PC-9 (cell line): ENCODE measurements around the gene YTHDF2. TPM values are rescaled to one million over a fixed set of nuclear protein-coding genes. Genes with fewer than 3 reads are reported as not detected.

Source experiments
- BruUV-seq: library from RNA; stranded (reverse); fragments of 400-500 nt; replicated peaks from 2 replicates; lab custom pipeline; 2021; lab: Mats Ljungman, UMichigan
- CTCF ChIA-PET: fragments of 300-600 bp; sonication (Branson Sonifier 250); formaldehyde crosslinking; loops from one replicate; lab custom pipeline; 2022; ENCODE audit warnings: antibody characterized with exemption; lab: Charles Lee
- POLR2A ChIA-PET: fragments of 300-600 bp; sonication (Branson Sonifier 250); formaldehyde crosslinking; loops from one replicate; lab custom pipeline; 2022; ENCODE audit warnings: antibody characterized with exemption; ENCODE audit not compliant: unreplicated experiment; lab: Charles Lee
- DNase-seq, 2 experiments: peaks; one replicate each; pipeline versions ENCODE4 v3.0.0 to v3.0.0-alpha.2; 2015 to 2022; ENCODE audit warnings: mixed read lengths in 1 of 2
- H2AFZ ChIP-seq: fragments of 200-600 bp; sonication (generic); 2 replicates; pipeline ENCODE4 v1.8.1; 2017; ENCODE audit warnings: antibody characterized with exemption
- H3F3A ChIP-seq: fragments of 200-600 bp; sonication (generic); 2 replicates; pipeline ENCODE4 v1.8.1; 2017; ENCODE audit warnings: antibody characterized with exemption, mild to moderate bottlenecking, low read depth; ENCODE audit not compliant: insufficient read depth
- H3K27ac ChIP-seq: fragments of 200-600 bp; sonication (generic); 2 replicates; pipeline ENCODE4 v1.6.1; 2016; ENCODE audit warnings: mixed run types
- H3K27me3 ChIP-seq: fragments of 200-600 bp; sonication (generic); 2 replicates; pipeline ENCODE4 v1.6.1; 2016; ENCODE audit warnings: low read depth, mixed run types; ENCODE audit not compliant: insufficient read depth
- H3K36me3 ChIP-seq: fragments of 200-600 bp; sonication (generic); 2 replicates; pipeline ENCODE4 v1.6.1; 2016; ENCODE audit warnings: low read depth, mixed run types
- H3K4me1 ChIP-seq: fragments of 200-600 bp; sonication (generic); replicated peaks from 2 replicates; pipeline ENCODE4 v1.6.1; 2016; ENCODE audit warnings: mixed run types; ENCODE audit not compliant: insufficient read depth
- H3K4me2 ChIP-seq: fragments of 200-600 bp; sonication (generic); 2 replicates; pipeline ENCODE4 v1.6.1; 2017; ENCODE audit warnings: mixed run types
- H3K4me3 ChIP-seq: fragments of 200-600 bp; sonication (generic); 2 replicates; pipeline ENCODE4 v1.6.1; 2016; ENCODE audit warnings: mixed run types
- H3K79me2 ChIP-seq: fragments of 200-600 bp; sonication (generic); 2 replicates; pipeline ENCODE4 v1.6.1; 2017; ENCODE audit warnings: low read depth, mixed run types
- H3K9me2 ChIP-seq: fragments of 200-600 bp; sonication (generic); 2 replicates; pipeline ENCODE4 v1.8.1; 2017; ENCODE audit warnings: mild to moderate bottlenecking; ENCODE audit not compliant: insufficient read depth
- H3K9me3 ChIP-seq: fragments of 200-600 bp; sonication (generic); 2 replicates; pipeline ENCODE4 v1.8.1; 2016; ENCODE audit warnings: low read depth; ENCODE audit not compliant: insufficient read depth
- H4K20me1 ChIP-seq: fragments of 200-600 bp; sonication (generic); 2 replicates; pipeline ENCODE4 v1.8.1; 2017; ENCODE audit not compliant: insufficient read depth
- CTCF ChIP-seq: fragments of 200-600 bp; sonication (generic); conservative IDR thresholded peaks from 2 replicates; pipeline ENCODE4 v1.6.1; 2017; ENCODE audit warnings: mixed run types, antibody characterized with exemption, mild to moderate bottlenecking, moderate library complexity
- EZH2 ChIP-seq: fragments of 200-600 bp; sonication (generic); IDR thresholded peaks from 2 replicates; pipeline ENCODE4 v1.8.0; 2017; ENCODE audit warnings: antibody characterized with exemption, low read depth
- intact Hi-C: fragments of 100-400 bp; cut with micrococcal nuclease; formaldehyde crosslinking; loops from one replicate; pipeline ENCODE4 v1.10.0; 2022; ENCODE audit not compliant: unreplicated experiment
- total RNA-seq: library from RNA; stranded (reverse); gene quantifications from 2 replicates; pipeline ENCODE4 v1.2.3, GENCODE V29; 2021

YTHDF2 gene
- total RNA-seq, 1 experiment from 2014 or later = 63.4 TPM

GRCh38 chr1:28807046-28807445 lies 70.3 kb downstream of the YTHDF2 start:
- CTCF ChIA-PET = no interaction called here
- POLR2A ChIA-PET = no interaction called here
- Histone ChIP-seq H3K27me3 (no peaks in the 10 kb centered on the region; the same call in 1 of the 2 replicates), H3K4me2 (no peak overlapping the region), H3F3A (no peaks in the 10 kb centered on the region), H3K4me1 (no peaks in the 10 kb centered on the region), H3K9me2 (no peaks in the 10 kb centered on the region), H3K4me3 (no peak overlapping the region), H4K20me1 (no peaks in the 10 kb centered on the region), H2AFZ (no peak overlapping the region), H3K27ac (no peak overlapping the region), H3K9me3 (no peaks in the 10 kb centered on the region), H3K36me3 (no peaks in the 10 kb centered on the region), H3K79me2 (no peaks in the 10 kb centered on the region)
- intact Hi-C loops = no loop called here
- no TSS peak for BruUV-seq
- TF ChIP-seq CTCF (no peak), EZH2 (no peak)
- no peak for DNase-seq

- CTCF ChIA-PET = interaction anchor here (0.7 kb wide), 1 partner anchor 23 kb away, joined by 12 read pairs; no protein-coding TSS in a partner anchor
- intact Hi-C loops = no loop called here
These were observed 71.2 kb downstream of the YTHDF2 start for GRCh38 chr1:28807986-28808385.

GRCh38 chr1:28811369-28811765 lies 74.6 kb downstream of the YTHDF2 start:
- Histone ChIP-seq H3F3A (no peaks in the 10 kb centered on the region), H3K27me3 (peaks cover 18% of the 10 kb centered on the region), H3K27ac (no peak overlapping the region), H3K79me2 (no peaks in the 10 kb centered on the region), H3K36me3 (no peaks in the 10 kb centered on the region), H3K4me1 (no peaks in the 10 kb centered on the region), H3K4me2 (no peak overlapping the region), H4K20me1 (no peaks in the 10 kb centered on the region), H3K9me2 (no peaks in the 10 kb centered on the region), H2AFZ (no peak overlapping the region), H3K4me3 (no peak overlapping the region), H3K9me3 (no peaks in the 10 kb centered on the region)
- no peak for TF ChIP-seq CTCF
- no peak for TF ChIP-seq EZH2
- DNase-seq = no peak
- POLR2A ChIA-PET = no interaction called here
- CTCF ChIA-PET = no interaction called here
- no TSS peak for BruUV-seq
- intact Hi-C loops = no loop called here

More at GRCh38 chr1:28807986-28808385, 71.2 kb downstream of the YTHDF2 start:
- no TSS peak for BruUV-seq
- H3K4me2 ChIP-seq = no peak overlapping the region
- H3K36me3 ChIP-seq = no peaks in the 10 kb centered on the region
- H3K79me2 ChIP-seq = no peaks in the 10 kb centered on the region
- H3F3A ChIP-seq = no peaks in the 10 kb centered on the region
- no peak for DNase-seq
- no peak overlapping the region for H3K27ac ChIP-seq
- no peaks in the 10 kb centered on the region for H3K9me3 ChIP-seq
- no peak for TF ChIP-seq EZH2
- no peak for TF ChIP-seq CTCF
- H3K4me3 ChIP-seq = no peak overlapping the region
- H3K4me1 ChIP-seq = no peaks in the 10 kb centered on the region
- H3K27me3 ChIP-seq = peaks cover 4% of the 10 kb centered on the region; the same call in 1 of the 2 replicates
- H4K20me1 ChIP-seq = no peaks in the 10 kb centered on the region
- POLR2A ChIA-PET = no interaction called here
- no peak overlapping the region for H2AFZ ChIP-seq
- H3K9me2 ChIP-seq = no peaks in the 10 kb centered on the region
